AG09319 (cell line): ENCODE data around the gene C4orf51.

Source experiments
- DNase-seq: peaks from one replicate; pipeline ENCODE4 v3.0.0-alpha.2; 2010; ENCODE audit warnings: low read depth; ENCODE audit errors: extremely low read depth
- TF ChIP-seq, protein P1 (sequence below): IDR thresholded peaks from 2 replicates; pipeline ENCODE4 v1.5.1; 2011; ENCODE audit warnings: low read depth, mild to moderate bottlenecking, inconsistent platforms, low read length, moderate library complexity

C4orf51 gene

DNA sequence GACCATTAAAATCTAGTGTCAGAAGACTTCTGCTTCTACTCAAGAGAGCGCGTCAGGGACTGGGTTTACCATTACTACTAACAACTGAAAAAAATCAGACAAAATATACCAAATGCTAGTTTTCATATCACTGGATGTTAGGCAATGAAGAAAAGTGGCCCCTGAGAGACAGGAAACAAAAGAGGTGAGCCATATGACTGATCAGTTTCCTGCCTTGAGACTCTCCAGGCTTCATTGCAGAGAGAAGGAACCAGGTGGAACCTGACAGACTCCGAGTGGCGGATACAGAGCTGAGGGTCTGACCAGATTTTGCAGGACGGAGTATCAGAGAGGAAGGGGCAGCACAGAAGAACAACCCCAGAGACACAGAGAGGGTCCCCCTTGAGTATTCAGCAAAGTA, 86.3 kb downstream of the C4orf51 start:
- TF ChIP-seq, protein P1, sequence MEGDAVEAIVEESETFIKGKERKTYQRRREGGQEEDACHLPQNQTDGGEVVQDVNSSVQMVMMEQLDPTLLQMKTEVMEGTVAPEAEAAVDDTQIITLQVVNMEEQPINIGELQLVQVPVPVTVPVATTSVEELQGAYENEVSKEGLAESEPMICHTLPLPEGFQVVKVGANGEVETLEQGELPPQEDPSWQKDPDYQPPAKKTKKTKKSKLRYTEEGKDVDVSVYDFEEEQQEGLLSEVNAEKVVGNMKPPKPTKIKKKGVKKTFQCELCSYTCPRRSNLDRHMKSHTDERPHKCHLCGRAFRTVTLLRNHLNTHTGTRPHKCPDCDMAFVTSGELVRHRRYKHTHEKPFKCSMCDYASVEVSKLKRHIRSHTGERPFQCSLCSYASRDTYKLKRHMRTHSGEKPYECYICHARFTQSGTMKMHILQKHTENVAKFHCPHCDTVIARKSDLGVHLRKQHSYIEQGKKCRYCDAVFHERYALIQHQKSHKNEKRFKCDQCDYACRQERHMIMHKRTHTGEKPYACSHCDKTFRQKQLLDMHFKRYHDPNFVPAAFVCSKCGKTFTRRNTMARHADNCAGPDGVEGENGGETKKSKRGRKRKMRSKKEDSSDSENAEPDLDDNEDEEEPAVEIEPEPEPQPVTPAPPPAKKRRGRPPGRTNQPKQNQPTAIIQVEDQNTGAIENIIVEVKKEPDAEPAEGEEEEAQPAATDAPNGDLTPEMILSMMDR = no peak
- DNase-seq = no peak

DNA sequence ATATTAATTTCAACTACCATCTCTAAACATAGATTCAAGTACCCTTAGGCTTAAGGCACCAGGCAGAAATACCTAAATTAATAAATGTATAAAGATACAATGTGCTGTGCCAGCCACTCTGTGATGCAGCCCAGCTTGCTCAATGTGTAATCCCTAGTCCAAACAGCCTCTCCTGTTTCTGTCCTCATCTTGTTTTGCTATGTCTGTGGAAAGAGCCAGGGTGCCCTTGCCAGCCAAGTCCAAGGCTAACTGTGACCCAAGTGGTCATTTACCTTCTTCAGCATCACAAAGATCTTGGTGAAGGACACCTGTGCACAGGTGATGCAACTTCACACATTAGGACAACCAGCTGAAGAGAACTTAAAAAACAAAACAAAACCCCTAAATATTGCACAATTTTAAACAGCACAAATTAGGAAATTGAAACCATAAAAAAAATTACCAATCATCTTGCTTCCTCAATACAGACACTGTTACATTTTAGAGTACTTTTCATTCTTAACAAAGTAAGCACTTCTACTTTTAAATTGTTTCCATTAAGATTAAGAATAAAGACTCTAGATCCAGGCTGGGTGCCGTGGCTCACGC, 89.6 kb downstream of the C4orf51 start:
- DNase-seq = no peak

DNA sequence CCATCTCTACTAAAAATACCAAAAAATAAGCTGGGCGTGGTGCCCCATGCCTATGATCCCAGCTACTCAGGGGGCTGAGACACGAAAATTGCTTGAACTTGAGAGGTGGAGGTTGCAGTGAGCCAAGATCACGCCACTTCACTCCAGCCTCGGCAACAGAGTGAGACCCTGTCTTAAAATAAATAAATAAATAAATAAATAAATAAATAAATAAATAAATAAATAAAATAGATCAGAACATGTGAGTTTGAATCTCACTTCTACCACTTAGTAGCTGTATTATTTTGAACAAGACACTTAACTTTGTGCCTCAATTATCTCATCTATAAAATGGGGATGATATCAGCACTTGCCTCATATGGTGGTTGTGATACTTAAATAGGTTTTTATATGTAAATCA, 90.2 kb downstream of the C4orf51 start:
- TF ChIP-seq, protein P1 = no peak
- no peak for DNase-seq

More for the DNA sequence above, 89.6 kb downstream of the C4orf51 start:
- TF ChIP-seq, protein P1 = no peak

DNA sequence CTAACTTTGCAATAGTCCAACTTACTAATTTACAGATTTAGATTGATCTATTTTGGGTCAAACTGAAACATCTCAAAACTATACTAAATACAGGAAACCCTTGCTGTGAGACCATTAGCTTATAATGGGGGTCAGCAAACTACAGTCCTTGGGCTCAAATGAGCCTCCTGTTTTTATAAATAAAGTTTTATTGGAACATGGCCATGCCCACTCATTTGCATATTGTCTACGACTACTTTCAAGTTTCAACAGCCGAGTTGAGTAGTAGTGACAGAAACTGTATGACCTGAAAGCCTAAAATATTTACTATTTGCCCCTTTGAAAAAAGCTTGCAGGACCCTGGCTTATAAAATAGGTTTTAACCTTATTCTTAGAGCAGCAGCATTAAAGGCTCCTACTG, 92.4 kb downstream of the C4orf51 start:
- DNase-seq = no peak
- TF ChIP-seq, protein P1 = no peak

DNA sequence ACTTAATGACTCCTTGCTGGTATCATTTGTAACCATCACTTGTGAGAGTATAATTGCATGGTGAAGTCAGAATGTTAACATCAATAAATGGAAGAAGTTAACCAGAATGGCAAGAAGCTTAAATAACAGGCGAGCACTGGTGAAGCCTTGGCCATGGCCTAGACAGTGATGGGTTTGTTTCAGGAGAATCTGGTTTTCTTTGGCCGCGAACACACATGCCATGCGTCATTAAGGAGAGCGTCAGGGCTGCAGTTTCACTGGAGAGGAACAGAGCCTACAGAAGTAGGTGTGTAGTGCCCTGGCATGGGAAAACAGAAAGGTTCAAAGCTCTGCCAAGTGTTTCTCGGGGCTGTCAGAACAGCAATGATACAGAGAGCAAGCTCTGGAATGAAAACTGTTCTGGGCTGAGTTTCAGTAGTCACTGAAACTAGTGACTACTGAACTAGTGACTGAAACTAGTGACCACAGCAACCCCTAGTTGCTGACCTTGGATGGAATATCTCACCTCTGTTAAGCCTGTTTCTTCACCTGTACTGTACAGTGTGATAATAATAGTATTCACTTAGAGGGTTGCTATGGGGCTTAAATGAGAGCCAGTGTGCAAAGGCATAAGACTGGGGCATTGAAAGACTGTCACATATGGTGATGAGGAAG, 93.8 kb downstream of the C4orf51 start:
- TF ChIP-seq, protein P1 = no peak
- no peak for DNase-seq

DNA sequence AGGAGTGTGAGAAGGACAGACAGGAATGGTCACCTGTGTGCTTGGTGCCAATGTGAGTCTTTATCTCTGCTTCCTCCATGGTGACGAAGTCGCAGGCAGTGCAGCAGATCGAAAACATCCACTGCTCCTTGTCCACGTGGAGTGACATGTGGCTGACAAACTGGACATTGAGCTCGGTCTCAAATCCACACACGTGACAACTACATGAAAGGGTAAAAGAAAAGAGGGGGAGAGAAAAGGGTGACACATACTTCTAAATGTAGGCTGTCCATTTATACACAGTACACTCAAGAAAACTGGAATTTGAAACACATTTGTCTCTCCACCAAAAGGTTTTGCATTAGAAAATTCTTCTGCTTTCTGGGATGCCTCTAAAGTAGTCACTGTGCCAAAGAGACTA, 94.5 kb downstream of the C4orf51 start:
- DNase-seq = no peak
- TF ChIP-seq, protein P1 = no peak

DNA sequence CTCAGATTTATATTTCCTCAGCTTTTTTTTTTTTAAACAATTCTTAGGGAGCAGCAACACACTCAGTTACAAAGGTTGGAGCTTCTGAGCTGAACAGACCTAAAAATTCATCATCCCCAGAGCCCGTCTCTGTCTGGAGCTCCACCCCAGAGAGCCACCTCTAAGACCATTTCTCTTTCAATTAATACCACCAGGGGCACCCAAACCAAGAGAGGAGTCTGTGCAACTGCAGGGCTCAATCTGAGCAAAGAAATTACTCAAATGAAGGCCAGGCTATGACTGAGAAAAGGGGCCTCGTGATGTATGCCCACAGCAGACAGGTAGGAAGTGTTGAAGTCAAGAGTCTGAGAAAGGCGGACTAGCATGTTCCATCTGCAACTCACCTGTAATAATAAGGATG, 95.5 kb downstream of the C4orf51 start:
- TF ChIP-seq, protein P1 = no peak
- DNase-seq = no peak
